Astrocyte (in vitro differentiated cells and primary cell): Measurements from ENCODE around the gene EXOC1L. TPM values are rescaled to one million over a fixed set of nuclear protein-coding genes. Genes with fewer than 3 reads are reported as not detected.
"Not testable (repeated sequence)": the region's sequence is repeated elsewhere in the genome, so short reads cannot be mapped to it uniquely, and the experiment has no call there.

Experiments used
- DNase-seq: peaks from one replicate; pipeline ENCODE4 v3.0.0-alpha.2; 2010; ENCODE audit warnings: low read depth
- FAIRE-seq: peaks from 2 replicates; lab custom pipeline; 2011; peaks lifted over from hg19 to GRCh38; lab: Jason Lieb, UNC
- H2AFZ ChIP-seq: 2 replicates; pipeline ENCODE4 v1.6.0; 2012; ENCODE audit warnings: low read depth, low read length, inconsistent platforms
- H3K27ac ChIP-seq: 2 replicates; pipeline ENCODE4 v1.5.1; 2011; ENCODE audit warnings: low read depth, low read length, inconsistent platforms
- H3K27me3 ChIP-seq: 2 replicates; pipeline ENCODE4 v1.6.0; 2011; ENCODE audit warnings: low read length, inconsistent platforms; ENCODE audit not compliant: insufficient read depth
- H3K36me3 ChIP-seq: 2 replicates; pipeline ENCODE4 v1.5.1; 2011; ENCODE audit warnings: low read length, inconsistent platforms; ENCODE audit not compliant: insufficient read depth
- H3K4me1 ChIP-seq: 2 replicates; pipeline ENCODE4 v1.5.1; 2011; ENCODE audit warnings: low read length, inconsistent platforms; ENCODE audit not compliant: insufficient read depth
- H3K4me2 ChIP-seq: 2 replicates; pipeline ENCODE4 v1.6.0; 2012; ENCODE audit warnings: low read length, inconsistent platforms
- H3K4me3 ChIP-seq: 2 replicates; pipeline ENCODE4 v1.5.1; 2011; ENCODE audit warnings: low read depth, mild to moderate bottlenecking, low read length, inconsistent platforms; ENCODE audit not compliant: insufficient read depth
- H3K79me2 ChIP-seq: 2 replicates; pipeline ENCODE4 v1.6.0; 2012; ENCODE audit warnings: mild to moderate bottlenecking, low read length, inconsistent platforms; ENCODE audit not compliant: insufficient read depth
- H3K9ac ChIP-seq: 2 replicates; pipeline ENCODE4 v1.6.0; 2012; ENCODE audit warnings: mild to moderate bottlenecking, low read length, inconsistent platforms
- H3K9me3 ChIP-seq: 2 replicates; pipeline ENCODE4 v1.5.1; 2012; ENCODE audit warnings: low read depth, mild to moderate bottlenecking, low read length, inconsistent platforms; ENCODE audit not compliant: insufficient read depth
- H4K20me1 ChIP-seq: 2 replicates; pipeline ENCODE4 v1.6.0; 2012; ENCODE audit warnings: low read length, inconsistent platforms; ENCODE audit not compliant: insufficient read depth
- H3K27ac Mint-ChIP-seq: one replicate; pipeline ENCODE4 v1.8.0; 2021; ENCODE audit warnings: mild to moderate bottlenecking, mixed read lengths; ENCODE audit not compliant: unreplicated experiment
- H3K27me3 Mint-ChIP-seq: one replicate; pipeline ENCODE4 v1.8.0; 2021; ENCODE audit warnings: low read depth, mixed read lengths; ENCODE audit not compliant: unreplicated experiment
- H3K36me3 Mint-ChIP-seq: one replicate; pipeline ENCODE4 v1.8.0; 2021; ENCODE audit warnings: low read depth, mixed read lengths; ENCODE audit not compliant: unreplicated experiment
- H3K4me1 Mint-ChIP-seq: one replicate; pipeline ENCODE4 v1.8.0; 2021; ENCODE audit warnings: low read depth, mixed read lengths; ENCODE audit not compliant: unreplicated experiment
- H3K4me3 Mint-ChIP-seq: one replicate; pipeline ENCODE4 v1.8.0; 2021; ENCODE audit warnings: mild to moderate bottlenecking, moderate library complexity, mixed read lengths; ENCODE audit not compliant: unreplicated experiment
- H3K9me3 Mint-ChIP-seq: one replicate; pipeline ENCODE4 v1.8.0; 2021; ENCODE audit warnings: mild to moderate bottlenecking, mixed read lengths; ENCODE audit not compliant: unreplicated experiment
- CTCF ChIP-seq: IDR thresholded peaks from 2 replicates; pipeline ENCODE4 v1.5.1; 2011; ENCODE audit warnings: low read depth, mild to moderate bottlenecking, inconsistent platforms, low read length, moderate library complexity; ENCODE audit not compliant: insufficient read depth
- EZH2 ChIP-seq: IDR thresholded peaks from 2 replicates; pipeline ENCODE4 v1.6.1; 2012; ENCODE audit warnings: mild to moderate bottlenecking, low read length, inconsistent platforms; ENCODE audit not compliant: insufficient read depth
- total RNA-seq: library from RNA; stranded (reverse); gene quantifications from 2 replicates; pipeline ENCODE4 v1.2.1, GENCODE V29; 2021

EXOC1L gene
- total RNA-seq, 1 donor from 2014 or later = not detected

- no peaks in the 10 kb centered on the region for H3K36me3 Mint-ChIP-seq
- no peaks in the 10 kb centered on the region for H4K20me1 ChIP-seq
- no peak overlapping the region for H3K4me3 Mint-ChIP-seq
- H3K9ac ChIP-seq = no peak overlapping the region
- no peak overlapping the region for H2AFZ ChIP-seq
- no peak overlapping the region for H3K27ac ChIP-seq
- no peaks in the 10 kb centered on the region for H3K27me3 ChIP-seq
- H3K79me2 ChIP-seq = no peaks in the 10 kb centered on the region
- no peak for DNase-seq
- H3K4me3 ChIP-seq = no peak overlapping the region
- no peaks in the 10 kb centered on the region for H3K27me3 Mint-ChIP-seq
- no peak overlapping the region for H3K4me2 ChIP-seq
- H3K4me1 Mint-ChIP-seq = no peaks in the 10 kb centered on the region
- H3K9me3 ChIP-seq = no peaks in the 10 kb centered on the region
- FAIRE-seq = no peak
- H3K36me3 ChIP-seq = no peaks in the 10 kb centered on the region
- H3K4me1 ChIP-seq = no peaks in the 10 kb centered on the region
- no peak for TF ChIP-seq EZH2
- no peak for TF ChIP-seq CTCF
- peaks cover 8% of the 10 kb centered on the region for H3K9me3 Mint-ChIP-seq
- H3K27ac Mint-ChIP-seq = no peak overlapping the region
Measured at GRCh38 chr4:55840956-55841355, 21.4 kb downstream of the EXOC1L start.

- H3K4me3 ChIP-seq, H3K27me3 ChIP-seq, H4K20me1 ChIP-seq, H3K4me2 ChIP-seq, H3K36me3 Mint-ChIP-seq, H3K36me3 ChIP-seq, H3K9ac ChIP-seq, H3K27me3 Mint-ChIP-seq, H3K9me3 ChIP-seq, FAIRE-seq, H3K4me1 ChIP-seq, H3K4me3 Mint-ChIP-seq, H3K27ac ChIP-seq, H3K27ac Mint-ChIP-seq, H3K79me2 ChIP-seq, H3K9me3 Mint-ChIP-seq, H3K4me1 Mint-ChIP-seq, H2AFZ ChIP-seq, DNase-seq: not testable (repeated sequence)
Measured at GRCh38 chr4:55841373-55842239, 22.0 kb downstream of the EXOC1L start.

- H3K9me3 ChIP-seq, FAIRE-seq, H2AFZ ChIP-seq, H3K4me1 Mint-ChIP-seq, H3K27me3 ChIP-seq, H3K4me3 Mint-ChIP-seq, H3K9me3 Mint-ChIP-seq, H3K27me3 Mint-ChIP-seq, H3K4me2 ChIP-seq, H3K27ac Mint-ChIP-seq, H3K4me3 ChIP-seq, H3K36me3 ChIP-seq, H3K9ac ChIP-seq, H3K36me3 Mint-ChIP-seq, H3K4me1 ChIP-seq, H3K79me2 ChIP-seq, DNase-seq, H3K27ac ChIP-seq, H4K20me1 ChIP-seq: not testable (repeated sequence)
Measured at GRCh38 chr4:55842312-55842711, 22.7 kb downstream of the EXOC1L start.
